Epithelial cell of esophagus (primary cell): ENCODE data around the gene PRRT1.
"Not testable (repeated sequence)": the region's sequence is repeated elsewhere in the genome, so short reads cannot be mapped to it uniquely, and the experiment has no call there.

Experiments used
- DNase-seq: peaks from one replicate; pipeline ENCODE4 v3.0.0; 2010; ENCODE audit warnings: low read depth
- H3K4me3 ChIP-seq: 2 replicates; pipeline ENCODE4 v1.5.1; 2011; ENCODE audit warnings: mild to moderate bottlenecking, low read length, control low read depth
- TF ChIP-seq, protein P1 (sequence below): IDR thresholded peaks from 2 replicates; pipeline ENCODE4 v1.5.1; 2011; ENCODE audit warnings: low read depth, mild to moderate bottlenecking, low read length, control low read depth, inconsistent platforms; ENCODE audit not compliant: insufficient read depth; ENCODE audit errors: missing control alignments

The PRRT1 gene

DNA sequence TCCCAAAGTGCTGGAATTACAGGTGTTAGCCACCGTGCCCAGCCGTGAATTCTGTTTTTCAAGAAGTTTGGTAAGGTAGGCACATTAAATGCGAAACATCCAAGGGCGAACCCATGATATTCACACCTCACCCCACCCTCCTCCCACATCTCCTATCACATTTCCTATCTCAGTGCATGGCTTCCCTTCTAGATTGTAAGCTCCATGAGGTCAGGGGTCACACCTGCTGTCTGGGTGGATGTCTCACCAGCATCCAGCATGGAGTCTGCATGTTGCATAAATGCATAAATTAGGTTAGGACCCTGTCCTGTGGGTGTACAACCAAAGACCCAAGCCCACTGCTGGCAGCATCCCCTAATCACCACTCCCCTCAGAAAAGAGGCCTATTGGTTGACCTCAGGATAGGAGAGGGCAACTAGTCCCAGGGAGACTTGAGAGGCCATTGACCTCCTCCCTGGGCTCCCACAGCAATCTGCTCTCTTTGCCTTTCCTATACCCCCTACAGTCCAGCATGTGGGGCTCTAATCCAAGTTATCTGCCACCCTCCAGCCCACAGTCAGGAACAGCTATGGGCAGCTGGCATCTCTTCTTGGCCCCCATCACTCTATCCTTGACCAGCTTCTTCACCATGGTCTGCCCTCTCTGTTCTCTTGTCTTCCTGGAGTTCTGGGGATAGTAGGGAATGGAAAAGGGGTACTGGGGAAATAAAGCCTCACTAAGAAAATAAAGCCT is 4.2 kb downstream of the PRRT1 start:
- DNase-seq, result no peak
- peak overlapping the region; percentile 82 for H3K4me3 ChIP-seq
- TF ChIP-seq, protein P1, sequence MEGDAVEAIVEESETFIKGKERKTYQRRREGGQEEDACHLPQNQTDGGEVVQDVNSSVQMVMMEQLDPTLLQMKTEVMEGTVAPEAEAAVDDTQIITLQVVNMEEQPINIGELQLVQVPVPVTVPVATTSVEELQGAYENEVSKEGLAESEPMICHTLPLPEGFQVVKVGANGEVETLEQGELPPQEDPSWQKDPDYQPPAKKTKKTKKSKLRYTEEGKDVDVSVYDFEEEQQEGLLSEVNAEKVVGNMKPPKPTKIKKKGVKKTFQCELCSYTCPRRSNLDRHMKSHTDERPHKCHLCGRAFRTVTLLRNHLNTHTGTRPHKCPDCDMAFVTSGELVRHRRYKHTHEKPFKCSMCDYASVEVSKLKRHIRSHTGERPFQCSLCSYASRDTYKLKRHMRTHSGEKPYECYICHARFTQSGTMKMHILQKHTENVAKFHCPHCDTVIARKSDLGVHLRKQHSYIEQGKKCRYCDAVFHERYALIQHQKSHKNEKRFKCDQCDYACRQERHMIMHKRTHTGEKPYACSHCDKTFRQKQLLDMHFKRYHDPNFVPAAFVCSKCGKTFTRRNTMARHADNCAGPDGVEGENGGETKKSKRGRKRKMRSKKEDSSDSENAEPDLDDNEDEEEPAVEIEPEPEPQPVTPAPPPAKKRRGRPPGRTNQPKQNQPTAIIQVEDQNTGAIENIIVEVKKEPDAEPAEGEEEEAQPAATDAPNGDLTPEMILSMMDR, result no peak

GRCh38 chr6:32146687-32147086 is 5.1 kb downstream of the PRRT1 start:
- no peak overlapping the region for H3K4me3 ChIP-seq
- TF ChIP-seq, protein P1, result no peak
- DNase-seq, result no peak

- TF ChIP-seq, protein P1, result no peak
- no peak overlapping the region for H3K4me3 ChIP-seq
- DNase-seq, result peak; percentile 41
Measured at GRCh38 chr6:32146287-32146686, 5.5 kb downstream of the PRRT1 start.

- DNase-seq, H3K4me3 ChIP-seq: not testable (repeated sequence)
Measured at GRCh38 chr6:32144238-32144637, 7.5 kb downstream of the PRRT1 start.

GRCh38 chr6:32140420-32141046 is 11.2 kb downstream of the PRRT1 start:
- no peak overlapping the region for H3K4me3 ChIP-seq
- TF ChIP-seq, protein P1, result no peak
- DNase-seq, result no peak

DNA sequence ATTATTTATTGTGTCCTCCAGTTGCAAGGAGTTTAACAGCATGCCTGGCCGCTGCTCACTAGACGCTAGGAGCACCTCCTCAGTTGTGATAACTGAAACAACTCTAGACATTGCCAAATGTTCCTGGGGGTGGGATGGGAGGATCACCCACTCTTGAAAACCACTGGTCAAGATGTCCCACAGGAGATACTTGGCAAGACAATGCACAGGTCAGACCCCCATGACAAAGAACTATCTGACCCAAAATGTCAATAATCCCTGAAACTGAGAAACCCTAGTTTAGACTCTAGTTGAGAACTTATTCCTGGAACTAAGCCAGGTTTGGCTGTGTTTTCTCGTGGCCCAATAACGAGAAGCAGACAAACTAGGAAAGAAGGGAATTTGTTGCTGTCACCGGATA is 12.1 kb downstream of the PRRT1 start:
- TF ChIP-seq, protein P1, result no peak
- no peak for DNase-seq
- H3K4me3 ChIP-seq, result no peak overlapping the region

GRCh38 chr6:32137454-32137853 is 14.3 kb downstream of the PRRT1 start:
- TF ChIP-seq, protein P1, result no peak
- no peak for DNase-seq

More at GRCh38 chr6:32137454-32137853, 14.3 kb downstream of the PRRT1 start:
- no peak overlapping the region for H3K4me3 ChIP-seq
